ENCODE measurements around the gene EIF2D.

DNA sequence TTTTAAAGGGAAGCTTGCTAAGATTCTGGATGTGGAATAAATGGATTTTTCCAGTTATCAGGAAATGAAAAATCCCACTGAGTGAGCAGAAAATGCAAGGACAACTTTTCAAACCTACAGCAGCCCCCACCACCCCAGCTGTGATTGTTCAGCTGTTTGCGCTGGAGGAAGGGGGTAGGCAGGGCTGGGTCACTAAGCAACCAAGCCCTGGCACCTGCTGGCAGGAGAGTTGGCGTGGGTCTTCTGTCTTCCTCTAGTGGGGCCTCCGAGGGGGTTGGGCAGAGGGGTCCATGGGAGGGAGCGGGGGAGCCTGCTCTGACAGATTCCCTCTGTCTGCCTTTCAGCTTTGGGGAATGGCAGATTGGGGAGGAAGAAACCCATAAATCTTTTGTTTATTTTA is 45.3 kb downstream of the EIF2D start:
- TF ChIP-seq GATA2 (IDR thresholded peaks at IDR 0.05; ENCODE audit: low read depth, low read length) (no peak), GATA3 (IDR thresholded peaks at IDR 0.05; ENCODE audit: low read depth, low read length) (no peak)
